ENCODE data around the gene SIRT3. TPM values are rescaled to one million over a fixed set of nuclear protein-coding genes. Genes with fewer than 3 reads are reported as not detected.

Gene SIRT3
- 15.7 TPM for total RNA-seq
- long read RNA-seq, transcript SIRT3-214 (7 exons, 1,588 nt): minor isoform, 10 of 46 reads
- long read RNA-seq, transcript SIRT3-201 (7 exons, 2,543 nt): major isoform, 13 of 46 reads
- long read RNA-seq, partial matches to known transcripts: 10 of 46 reads
- long read RNA-seq, other reads (novel, unspliced or antisense): 12 of 46 reads

- H3K27me3 ChIP-seq: no peaks in the 10 kb centered on the region
- TF ChIP-seq CTCF (IDR thresholded peaks at IDR 0.05): peak; percentile 17
- peak; percentile 92 for ATAC-seq
These were observed at the start of gene SIRT3 for GRCh38 chr11:235997-236773. TSS of gene SIRT3 (minus strand) at chr11:236342. CDS start at chr11:236328, 14 bp downstream.

GRCh38 chr11:285894-286220 lies 49.7 kb upstream of the SIRT3 start:
- TF ChIP-seq CTCF (IDR thresholded peaks at IDR 0.05): no peak
- Histone ChIP-seq H3K36me3 (no peaks in the 10 kb centered on the region), H3K27me3 (peaks cover 52% of the 10 kb centered on the region), H3K4me1 (peaks cover 26% of the 10 kb centered on the region), H3K27ac (no peak overlapping the region), H3K4me3 (no peak overlapping the region), H3K9me3 (no peaks in the 10 kb centered on the region)
- no peak for ATAC-seq
- no peak for DNase-seq
- intact Hi-C loops (cut with DNase I): no loop called here

More at GRCh38 chr11:235997-236773, at the start of gene SIRT3:
- Histone ChIP-seq H3K9me3 (no peaks in the 10 kb centered on the region), H3K4me3 (peak within 1 kb of the TSS; percentile 100), H3K27ac (peak within 1 kb of the TSS; percentile 95), H3K4me1 (peaks cover 22% of the 10 kb centered on the region), H3K36me3 (peaks cover 28% of the 10 kb centered on the region)
- intact Hi-C loops (cut with DNase I): no loop called here
- DNase-seq: peak; percentile 92

- Histone ChIP-seq H3K27me3 (peaks cover 58% of the 10 kb centered on the region), H3K4me1 (peaks cover 29% of the 10 kb centered on the region), H3K9me3 (no peaks in the 10 kb centered on the region), H3K27ac (no peak overlapping the region), H3K36me3 (no peaks in the 10 kb centered on the region), H3K4me3 (no peak overlapping the region)
- no peak for TF ChIP-seq CTCF (IDR thresholded peaks at IDR 0.05)
- intact Hi-C loops (cut with DNase I): no loop called here
- ATAC-seq: no peak
- peak; percentile 48 for DNase-seq
These were observed 49.1 kb upstream of the SIRT3 start for GRCh38 chr11:285021-285893.

GRCh38 chr11:284105-285020 lies 48.2 kb upstream of the SIRT3 start:
- H3K27me3 ChIP-seq: peaks cover 66% of the 10 kb centered on the region
- TF ChIP-seq CTCF (IDR thresholded peaks at IDR 0.05): no peak
- peaks cover 29% of the 10 kb centered on the region for H3K4me1 ChIP-seq
- H3K36me3 ChIP-seq: no peaks in the 10 kb centered on the region
- H3K9me3 ChIP-seq: no peaks in the 10 kb centered on the region
- ATAC-seq: no peak
- DNase-seq: peak; percentile 63
- intact Hi-C loops (cut with DNase I): no loop called here
- H3K4me3 ChIP-seq: no peak overlapping the region
- H3K27ac ChIP-seq: no peak overlapping the region
